SK-N-SH (cell line): ENCODE data around the gene CERS6. TPM values are rescaled to one million over a fixed set of nuclear protein-coding genes. Genes with fewer than 3 reads are reported as not detected.

ENCODE experiments used
- CTCF ChIA-PET: fragments of 300-600, 350-600 bp; formaldehyde crosslinking; extraction: SDS; loops from one replicate; lab custom pipeline; 2021; lab: Yijun Ruan, JAX
- POLR2A ChIA-PET: fragments of 350-600 bp; sonication (Branson Sonifier 250); formaldehyde crosslinking; extraction: SDS; loops from one replicate; lab custom pipeline; 2020; ENCODE audit warnings: antibody characterized with exemption, inconsistent platforms; lab: Yijun Ruan, JAX
- DNase-seq: peaks from one replicate; pipeline ENCODE4 v3.0.0; 2012
- H2AFZ ChIP-seq: fragments of 200-600 bp; sonication (generic); 2 replicates; pipeline ENCODE4 v1.8.1; 2016; ENCODE audit warnings: antibody characterized with exemption, mild to moderate bottlenecking, low read depth
- H3F3A ChIP-seq: fragments of 200-600 bp; sonication (generic); replicated peaks from 2 replicates; pipeline ENCODE3; 2016; ENCODE audit warnings: antibody characterized with exemption, mild to moderate bottlenecking; ENCODE audit not compliant: insufficient read depth
- H3K27ac ChIP-seq, 2 experiments: fragments of 200-500 bp in 1 of 2; fragments of 200-600 bp in 1 of 2; sonication (Bioruptor generic) in 1 of 2; sonication (generic), shearing (Covaris generic) in 1 of 2; 2 replicates each; pipeline versions ENCODE4 v1.5.1 to v1.6.1; 2014 to 2016; ENCODE audit warnings: low read depth in 2 of 2, inconsistent platforms in 1 of 2, low read length in 1 of 2, mild to moderate bottlenecking in 1 of 2, mixed read lengths in 1 of 2
- H3K27me3 ChIP-seq: fragments of 200-600 bp; sonication (generic), shearing (Covaris generic); 2 replicates; pipeline ENCODE4 v1.6.1; 2016; ENCODE audit warnings: mixed run types; ENCODE audit not compliant: insufficient read depth
- H3K36me3 ChIP-seq, 2 experiments: fragments of 200-500 bp in 1 of 2; fragments of 200-600 bp in 1 of 2; sonication (Bioruptor generic) in 1 of 2; sonication (generic) in 1 of 2; replicated peaks in 1 of 2; 2 replicates each; pipeline versions ENCODE3 to v1.5.1; 2014 to 2016; ENCODE audit warnings: low read length in 1 of 2, mild to moderate bottlenecking in 1 of 2; ENCODE audit not compliant: insufficient read depth in 2 of 2, control insufficient read depth in 1 of 2
- H3K4me1 ChIP-seq, 2 experiments: fragments of 200-500 bp in 1 of 2; fragments of 200-600 bp in 1 of 2; sonication (Bioruptor generic) in 1 of 2; sonication (generic), shearing (Covaris generic) in 1 of 2; 2 replicates each; pipeline versions ENCODE4 v1.5.1 to v1.6.1; 2014 to 2016; ENCODE audit warnings: low read depth in 1 of 2, low read length in 1 of 2, mixed run types in 1 of 2; ENCODE audit not compliant: insufficient read depth in 2 of 2, control insufficient read depth in 1 of 2
- H3K4me2 ChIP-seq: fragments of 200-600 bp; sonication (generic), shearing (Covaris generic); 2 replicates; pipeline ENCODE4 v1.6.1; 2017; ENCODE audit warnings: mixed run types
- H3K4me3 ChIP-seq, 2 experiments: fragments of 200-500 bp in 1 of 2; fragments of 200-600 bp in 1 of 2; sonication (Bioruptor generic) in 1 of 2; sonication (generic), shearing (Covaris generic) in 1 of 2; 2 replicates each; pipeline versions ENCODE4 v1.5.1 to v1.8.1; 2014 to 2016; ENCODE audit warnings: low read depth in 2 of 2, inconsistent platforms in 1 of 2, low read length in 1 of 2, mild to moderate bottlenecking in 1 of 2, mixed read lengths in 1 of 2, moderate library complexity in 1 of 2
- H3K79me2 ChIP-seq: fragments of 200-600 bp; sonication (generic); 2 replicates; pipeline ENCODE4 v1.8.1; 2017; ENCODE audit warnings: mild to moderate bottlenecking; ENCODE audit not compliant: insufficient read depth
- H3K9ac ChIP-seq: fragments of 200-600 bp; sonication (generic); 2 replicates; pipeline ENCODE4 v1.6.1; 2017; ENCODE audit warnings: mixed run types
- H3K9me2 ChIP-seq: fragments of 200-600 bp; sonication (generic); 2 replicates; pipeline ENCODE4 v1.6.1; 2017; ENCODE audit warnings: mixed run types
- H3K9me3 ChIP-seq: fragments of 200-600 bp; sonication (generic); 2 replicates; pipeline ENCODE4 v1.6.1; 2017; ENCODE audit warnings: mixed run types, mild to moderate bottlenecking, moderate library complexity
- H4K20me1 ChIP-seq: fragments of 200-600 bp; sonication (generic); 2 replicates; pipeline ENCODE4 v1.6.1; 2017; ENCODE audit warnings: mild to moderate bottlenecking, mixed run types; ENCODE audit not compliant: insufficient read depth
- EP300 ChIP-seq, 2 experiments: IDR thresholded peaks; 2 replicates each; pipeline versions ENCODE4 v1.4.0 to v1.6.1; 2012; ENCODE audit warnings: borderline replicate concordance in 1 of 2, low read depth in 1 of 2, low read length in 1 of 2
- FOSL2 ChIP-seq: IDR thresholded peaks from 2 replicates; pipeline ENCODE4 v1.4.0; 2012; ENCODE audit warnings: low read depth, mild to moderate bottlenecking, moderate library complexity, borderline replicate concordance
- FOXJ3 ChIP-seq: sonication (generic); formaldehyde crosslinking; IDR thresholded peaks from 2 replicates; pipeline ENCODE4 v1.5.1; 2020; ENCODE audit warnings: mild to moderate bottlenecking, missing genetic modification reagents
- FOXM1 ChIP-seq: IDR thresholded peaks from 2 replicates; pipeline ENCODE4 v1.4.0; 2012; ENCODE audit warnings: low read depth, mild to moderate bottlenecking
- GATA2 ChIP-seq: sonication (generic); formaldehyde crosslinking; IDR thresholded peaks from 2 replicates; pipeline ENCODE4 v1.5.0; 2020; ENCODE audit warnings: mild to moderate bottlenecking, missing genetic modification reagents
- JUND ChIP-seq: IDR thresholded peaks from 2 replicates; pipeline ENCODE4 v1.4.0; 2012
- MXI1 ChIP-seq: IDR thresholded peaks from 2 replicates; pipeline ENCODE4 v1.6.1; 2012; ENCODE audit warnings: mild to moderate bottlenecking, low read depth, low read length, improper control_type of control experiment
- NFIC ChIP-seq: IDR thresholded peaks from 2 replicates; pipeline ENCODE4 v1.4.0; 2012; ENCODE audit warnings: borderline replicate concordance
- NRF1 ChIP-seq: IDR thresholded peaks from 2 replicates; pipeline ENCODE4 v1.6.1; 2012; ENCODE audit warnings: low read depth, mild to moderate bottlenecking, low read length
- POLR2AphosphoS5 ChIP-seq: IDR thresholded peaks from 2 replicates; pipeline ENCODE4 v1.6.1; 2012; ENCODE audit warnings: low read depth, low read length
- RAD21 ChIP-seq: IDR thresholded peaks from 2 replicates; pipeline ENCODE4 v1.6.1; 2012; ENCODE audit warnings: mild to moderate bottlenecking, low read length
- RCOR1 ChIP-seq: fragments of 150-350 bp; IDR thresholded peaks from 2 replicates; pipeline ENCODE4 v1.6.1; 2017; ENCODE audit warnings: antibody characterized with exemption, low read length
- RFX5 ChIP-seq: IDR thresholded peaks from 2 replicates; pipeline ENCODE4 v1.6.1; 2012; ENCODE audit warnings: mild to moderate bottlenecking, improper control_type of control experiment, low read length
- SIN3A ChIP-seq: IDR thresholded peaks from 2 replicates; pipeline ENCODE4 v1.6.1; 2012; ENCODE audit warnings: low read depth, mild to moderate bottlenecking, low read length, moderate library complexity, borderline replicate concordance
- SMC3 ChIP-seq: IDR thresholded peaks from 2 replicates; pipeline ENCODE4 v1.6.1; 2012; ENCODE audit warnings: low read depth, low read length, improper control_type of control experiment
- TCF12 ChIP-seq: IDR thresholded peaks from 2 replicates; pipeline ENCODE4 v1.4.0; 2012
- YY1 ChIP-seq: IDR thresholded peaks from 2 replicates; pipeline ENCODE4 v1.4.0; 2012; ENCODE audit warnings: low read depth, mild to moderate bottlenecking
- WGBS: methylation state at CpG from one replicate; pipeline ENCODE4 v1.1.6; 2017; ENCODE audit warnings: low lambda C conversion rate; 5-methylcytosine and 5-hydroxymethylcytosine counted together
- polyA plus RNA-seq, 3 experiments: library from polyadenylated mRNA; depleted of rRNA; stranded (reverse); fragments of >200 nt; gene quantifications; 2 replicates each; pipeline ENCODE4 v1.2.3, GENCODE V29; 2012
- TF ChIP-seq, protein P1 (sequence below): IDR thresholded peaks from 2 replicates; pipeline ENCODE4 v1.4.0; 2012; ENCODE audit warnings: low read depth
- TF ChIP-seq, protein P2 (sequence below): IDR thresholded peaks from 2 replicates; pipeline ENCODE4 v1.6.1; 2012; ENCODE audit warnings: mild to moderate bottlenecking, low read depth, low read length, moderate library complexity
- TF ChIP-seq, protein P3 (sequence below): fragments of 150-350 bp; IDR thresholded peaks from 2 replicates; pipeline ENCODE4 v1.6.1; 2016; ENCODE audit warnings: mild to moderate bottlenecking, low read depth, low read length
- TF ChIP-seq, protein P4 (sequence below): IDR thresholded peaks from 2 replicates; pipeline ENCODE4 v1.4.0; 2012; ENCODE audit warnings: low read depth, borderline replicate concordance

Gene CERS6
- polyA plus RNA-seq, 1 of the 3 experiments (the other 2 are of a cell fraction) = 1.8 TPM

DNA sequence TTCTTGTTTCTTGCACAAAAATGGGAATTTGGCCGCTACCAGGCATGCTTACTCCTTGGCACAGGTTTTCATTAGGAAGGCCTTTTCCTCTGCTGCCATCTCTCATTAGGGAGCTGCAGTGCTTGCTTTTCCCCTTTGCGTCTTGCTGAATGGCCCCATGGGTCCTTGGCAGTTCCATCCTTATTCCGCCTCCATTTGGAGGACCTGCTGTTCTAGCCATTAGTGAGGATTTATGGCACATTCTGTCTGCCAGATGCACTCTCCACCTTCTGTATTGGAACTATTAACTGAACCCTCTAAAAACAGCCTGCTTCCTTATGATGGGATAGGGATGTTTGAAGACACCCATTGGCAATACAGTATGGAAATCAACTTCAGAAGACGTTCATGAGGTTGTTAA, 242.9 kb downstream of the CERS6 start:
- Histone ChIP-seq H2AFZ (no peak overlapping the region), H3F3A (no peaks in the 10 kb centered on the region), H3K27me3 (no peaks in the 10 kb centered on the region), H3K9ac (no peak overlapping the region), H3K4me3 (no peak overlapping the region), H3K79me2 (no peaks in the 10 kb centered on the region), H3K4me1 (peaks cover 0 to 18% of the 10 kb centered on the region in 2 experiments; a peak in 2 of 4 replicates), H3K9me2 (no peaks in the 10 kb centered on the region), H3K9me3 (no peaks in the 10 kb centered on the region), H3K4me2 (no peak overlapping the region), H4K20me1 (no peaks in the 10 kb centered on the region), H3K36me3 (peaks cover 0 to 3% of the 10 kb centered on the region in 2 experiments), H3K27ac (peak overlapping the region in 1 of 2 experiments; percentile 65; a peak in 2 of 4 replicates)
- WGBS = 97% methylated on average over 4 of the region's 4 CpGs
- TF ChIP-seq, protein P1, sequence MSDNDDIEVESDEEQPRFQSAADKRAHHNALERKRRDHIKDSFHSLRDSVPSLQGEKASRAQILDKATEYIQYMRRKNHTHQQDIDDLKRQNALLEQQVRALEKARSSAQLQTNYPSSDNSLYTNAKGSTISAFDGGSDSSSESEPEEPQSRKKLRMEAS = no peak
- TF ChIP-seq SMC3 (no peak), SIN3A (no peak), YY1 (no peak), FOXJ3 (CRISPR knock-in tag) (no peak), FOSL2 (no peak), FOXM1 (no peak), MXI1 (no peak), GATA2 (CRISPR knock-in tag) (no peak), EP300 (IDR thresholded peaks at IDR 0.05; ENCODE audit: borderline replicate concordance in 1 of 2, low read depth in 1 of 2, low read length in 1 of 2) (no peak)
- TF ChIP-seq, protein P2, sequence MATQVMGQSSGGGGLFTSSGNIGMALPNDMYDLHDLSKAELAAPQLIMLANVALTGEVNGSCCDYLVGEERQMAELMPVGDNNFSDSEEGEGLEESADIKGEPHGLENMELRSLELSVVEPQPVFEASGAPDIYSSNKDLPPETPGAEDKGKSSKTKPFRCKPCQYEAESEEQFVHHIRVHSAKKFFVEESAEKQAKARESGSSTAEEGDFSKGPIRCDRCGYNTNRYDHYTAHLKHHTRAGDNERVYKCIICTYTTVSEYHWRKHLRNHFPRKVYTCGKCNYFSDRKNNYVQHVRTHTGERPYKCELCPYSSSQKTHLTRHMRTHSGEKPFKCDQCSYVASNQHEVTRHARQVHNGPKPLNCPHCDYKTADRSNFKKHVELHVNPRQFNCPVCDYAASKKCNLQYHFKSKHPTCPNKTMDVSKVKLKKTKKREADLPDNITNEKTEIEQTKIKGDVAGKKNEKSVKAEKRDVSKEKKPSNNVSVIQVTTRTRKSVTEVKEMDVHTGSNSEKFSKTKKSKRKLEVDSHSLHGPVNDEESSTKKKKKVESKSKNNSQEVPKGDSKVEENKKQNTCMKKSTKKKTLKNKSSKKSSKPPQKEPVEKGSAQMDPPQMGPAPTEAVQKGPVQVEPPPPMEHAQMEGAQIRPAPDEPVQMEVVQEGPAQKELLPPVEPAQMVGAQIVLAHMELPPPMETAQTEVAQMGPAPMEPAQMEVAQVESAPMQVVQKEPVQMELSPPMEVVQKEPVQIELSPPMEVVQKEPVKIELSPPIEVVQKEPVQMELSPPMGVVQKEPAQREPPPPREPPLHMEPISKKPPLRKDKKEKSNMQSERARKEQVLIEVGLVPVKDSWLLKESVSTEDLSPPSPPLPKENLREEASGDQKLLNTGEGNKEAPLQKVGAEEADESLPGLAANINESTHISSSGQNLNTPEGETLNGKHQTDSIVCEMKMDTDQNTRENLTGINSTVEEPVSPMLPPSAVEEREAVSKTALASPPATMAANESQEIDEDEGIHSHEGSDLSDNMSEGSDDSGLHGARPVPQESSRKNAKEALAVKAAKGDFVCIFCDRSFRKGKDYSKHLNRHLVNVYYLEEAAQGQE = no peak
- DNase-seq = no peak
- ChIA-PET CTCF (interaction anchor here (0.9 kb wide), 1 partner anchor 352 kb away, joined by 3 read pairs; no protein-coding TSS in a partner anchor), POLR2A (no interaction called here)

DNA sequence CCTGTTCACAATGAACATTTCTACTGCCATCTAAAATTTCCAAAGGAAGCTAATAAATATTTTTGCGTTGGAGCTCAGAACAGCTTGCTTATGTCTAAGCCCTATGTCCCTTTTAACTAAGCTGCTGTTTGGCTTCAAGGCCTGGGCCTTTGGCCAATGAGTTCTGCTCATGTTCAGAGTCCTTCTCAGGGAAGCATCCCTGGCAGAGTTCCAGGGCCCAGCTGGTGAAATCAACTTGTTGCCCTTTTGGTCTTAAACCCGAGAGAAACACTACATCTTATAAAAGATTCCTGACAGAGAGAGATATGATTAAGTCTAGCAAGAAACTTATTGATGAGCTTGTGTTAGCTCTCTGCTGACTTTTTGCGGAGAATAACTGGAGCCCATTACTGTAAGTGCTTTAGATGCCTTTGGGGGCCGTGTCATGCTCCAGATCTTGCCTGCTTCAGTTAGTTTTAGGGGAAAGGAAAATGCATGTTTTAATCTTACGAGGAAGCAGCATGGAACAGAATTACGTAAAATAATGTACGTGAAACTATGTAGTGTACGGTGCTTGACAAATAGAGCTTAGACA, 243.9 kb downstream of the CERS6 start:
- POLR2A ChIA-PET = no interaction called here
- CTCF ChIA-PET = interaction anchor here (1.0 to 1.7 kb wide), 2 partner anchors 12 to 353 kb away, joined by 3 to 8 read pairs; no protein-coding TSS in a partner anchor
- TF ChIP-seq NFIC (peak; percentile 62; the same call in 1 of the 2 replicates), RFX5 (no peak), NRF1 (no peak), POLR2AphosphoS5 (no peak), JUND (no peak), RAD21 (no peak), TCF12 (peak; percentile 39; the same call in 1 of the 2 replicates), RCOR1 (no peak)
- TF ChIP-seq, protein P3, sequence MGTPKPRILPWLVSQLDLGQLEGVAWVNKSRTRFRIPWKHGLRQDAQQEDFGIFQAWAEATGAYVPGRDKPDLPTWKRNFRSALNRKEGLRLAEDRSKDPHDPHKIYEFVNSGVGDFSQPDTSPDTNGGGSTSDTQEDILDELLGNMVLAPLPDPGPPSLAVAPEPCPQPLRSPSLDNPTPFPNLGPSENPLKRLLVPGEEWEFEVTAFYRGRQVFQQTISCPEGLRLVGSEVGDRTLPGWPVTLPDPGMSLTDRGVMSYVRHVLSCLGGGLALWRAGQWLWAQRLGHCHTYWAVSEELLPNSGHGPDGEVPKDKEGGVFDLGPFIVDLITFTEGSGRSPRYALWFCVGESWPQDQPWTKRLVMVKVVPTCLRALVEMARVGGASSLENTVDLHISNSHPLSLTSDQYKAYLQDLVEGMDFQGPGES = no peak
- TF ChIP-seq, protein P4, sequence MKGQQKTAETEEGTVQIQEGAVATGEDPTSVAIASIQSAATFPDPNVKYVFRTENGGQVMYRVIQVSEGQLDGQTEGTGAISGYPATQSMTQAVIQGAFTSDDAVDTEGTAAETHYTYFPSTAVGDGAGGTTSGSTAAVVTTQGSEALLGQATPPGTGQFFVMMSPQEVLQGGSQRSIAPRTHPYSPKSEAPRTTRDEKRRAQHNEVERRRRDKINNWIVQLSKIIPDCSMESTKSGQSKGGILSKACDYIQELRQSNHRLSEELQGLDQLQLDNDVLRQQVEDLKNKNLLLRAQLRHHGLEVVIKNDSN = no peak

More for the DNA sequence above, 243.9 kb downstream of the CERS6 start:
- H3K9ac ChIP-seq = no peak overlapping the region
- peaks cover 0 to 3% of the 10 kb centered on the region in 2 experiments for H3K36me3 ChIP-seq
- DNase-seq = peak; percentile 33
- H3K9me2 ChIP-seq = no peaks in the 10 kb centered on the region
- no peak overlapping the region for H3K4me2 ChIP-seq
- no peaks in the 10 kb centered on the region for H3K27me3 ChIP-seq
- no peaks in the 10 kb centered on the region for H3K79me2 ChIP-seq
- 78% methylated on average over 8 of the region's 8 CpGs for WGBS
- peaks cover 0 to 18% of the 10 kb centered on the region in 2 experiments; a peak in 2 of 4 replicates for H3K4me1 ChIP-seq
- H3K4me3 ChIP-seq = no peak overlapping the region
- H4K20me1 ChIP-seq = no peaks in the 10 kb centered on the region
- H3K9me3 ChIP-seq = no peaks in the 10 kb centered on the region
- no peak overlapping the region; the same call in 1 of the 2 replicates for H2AFZ ChIP-seq
- H3K27ac ChIP-seq = peak overlapping the region in 1 of 2 experiments; percentile 65; a peak in 2 of 4 replicates
- H3F3A ChIP-seq = no peaks in the 10 kb centered on the region
